Lower leg skin (tissue), 4 donors: ENCODE data around the gene EFHC1. TPM values are rescaled to one million over a fixed set of nuclear protein-coding genes. Genes with fewer than 3 reads are reported as not detected.

ENCODE experiments used
- DNase-seq, 2 donors: peaks; one replicate each; pipeline ENCODE4 v3.0.0-alpha.2; 2019; ENCODE audit warnings: low spot score in 2 of 2
- H3K4me3 ChIP-seq: fragments of 200-600 bp; sonication (generic); 2 replicates; pipeline ENCODE4 v1.5.1; 2017; ENCODE audit warnings: mild to moderate bottlenecking, low read depth; ENCODE audit not compliant: poor library complexity, severe bottlenecking
- POLR2A ChIP-seq, 2 donors: fragments of 450-650 bp; IDR thresholded peaks; one replicate each; pipeline ENCODE4 v1.6.1; 2016 to 2017; ENCODE audit warnings: antibody characterized with exemption in 2 of 2, mild to moderate bottlenecking in 1 of 2, moderate library complexity in 1 of 2
- WGBS, 2 donors: methylation state at CpG; one replicate each; pipeline ENCODE4 v1.1.5; 2018; 5-methylcytosine and 5-hydroxymethylcytosine counted together
- intact Hi-C: fragments of 100-400 bp; cut with DNase I; formaldehyde crosslinking; loops from one replicate; pipeline ENCODE4 v1.15.0; 2023; ENCODE audit warnings: low total_unique reads
- total RNA-seq, 4 donors: library from RNA; depleted of rRNA; stranded (reverse); fragments of >200 nt; gene quantifications; one replicate each; pipeline ENCODE4 v1.1.0, GENCODE V29; 2016
- TF ChIP-seq, protein P1 (sequence below), 3 donors: fragments of 450-650 bp; IDR thresholded peaks; one replicate each; pipeline ENCODE4 v1.5.1; 2016; ENCODE audit warnings: antibody characterized with exemption in 3 of 3, mild to moderate bottlenecking in 3 of 3, moderate library complexity in 2 of 3

The EFHC1 gene
- total RNA-seq, 4 donors from 2014 or later = 12.2 to 22.8 (median 18.1) TPM

DNA sequence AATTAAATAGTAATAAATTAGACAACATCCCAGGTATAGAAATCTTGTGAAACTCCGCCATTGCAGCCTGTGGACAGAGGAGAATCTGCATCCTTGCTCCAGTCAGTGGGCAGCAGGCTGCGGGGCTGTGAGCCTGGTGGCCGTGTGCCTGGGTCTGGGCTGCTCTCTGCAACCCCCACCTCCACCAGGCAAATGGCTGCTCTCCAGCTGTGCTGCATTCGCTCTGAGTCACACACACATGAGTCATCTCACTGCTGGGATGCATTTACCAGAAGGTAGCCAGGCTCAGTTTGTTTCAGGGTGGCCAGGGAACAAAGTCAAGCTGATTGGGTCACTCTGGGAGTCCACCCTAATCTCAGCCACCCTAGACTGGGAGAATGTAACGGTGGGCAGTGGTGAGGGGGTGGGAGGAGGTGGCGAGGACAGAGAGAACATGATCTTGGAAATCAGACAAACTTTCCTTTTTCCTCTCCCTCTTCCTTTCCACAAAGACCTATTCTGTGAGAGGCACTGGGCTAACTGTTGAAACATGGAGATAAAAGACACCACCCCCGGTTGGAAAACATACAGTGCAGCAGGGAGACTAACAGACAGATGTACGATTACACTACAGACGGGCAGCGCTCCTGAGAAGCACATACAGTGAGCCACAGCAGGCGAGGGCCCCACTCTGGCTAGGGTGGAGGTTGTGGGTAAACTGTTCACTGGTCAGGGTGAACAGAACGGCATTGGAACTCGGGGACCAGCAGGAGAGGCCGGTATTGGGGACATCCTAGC lies 97.5 kb downstream of the EFHC1 start:
- intact Hi-C loops = no loop called here
- peak; percentile 90 to 95 for DNase-seq
- no peak overlapping the region for H3K4me3 ChIP-seq
- 21 to 31% methylated on average over 14 of the region's 14 CpGs for WGBS, 2 donors
- no peak for TF ChIP-seq POLR2A (IDR thresholded peaks at IDR 0.05)
- TF ChIP-seq, protein P1, sequence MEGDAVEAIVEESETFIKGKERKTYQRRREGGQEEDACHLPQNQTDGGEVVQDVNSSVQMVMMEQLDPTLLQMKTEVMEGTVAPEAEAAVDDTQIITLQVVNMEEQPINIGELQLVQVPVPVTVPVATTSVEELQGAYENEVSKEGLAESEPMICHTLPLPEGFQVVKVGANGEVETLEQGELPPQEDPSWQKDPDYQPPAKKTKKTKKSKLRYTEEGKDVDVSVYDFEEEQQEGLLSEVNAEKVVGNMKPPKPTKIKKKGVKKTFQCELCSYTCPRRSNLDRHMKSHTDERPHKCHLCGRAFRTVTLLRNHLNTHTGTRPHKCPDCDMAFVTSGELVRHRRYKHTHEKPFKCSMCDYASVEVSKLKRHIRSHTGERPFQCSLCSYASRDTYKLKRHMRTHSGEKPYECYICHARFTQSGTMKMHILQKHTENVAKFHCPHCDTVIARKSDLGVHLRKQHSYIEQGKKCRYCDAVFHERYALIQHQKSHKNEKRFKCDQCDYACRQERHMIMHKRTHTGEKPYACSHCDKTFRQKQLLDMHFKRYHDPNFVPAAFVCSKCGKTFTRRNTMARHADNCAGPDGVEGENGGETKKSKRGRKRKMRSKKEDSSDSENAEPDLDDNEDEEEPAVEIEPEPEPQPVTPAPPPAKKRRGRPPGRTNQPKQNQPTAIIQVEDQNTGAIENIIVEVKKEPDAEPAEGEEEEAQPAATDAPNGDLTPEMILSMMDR (IDR thresholded peaks at IDR 0.05) = no peak

DNA sequence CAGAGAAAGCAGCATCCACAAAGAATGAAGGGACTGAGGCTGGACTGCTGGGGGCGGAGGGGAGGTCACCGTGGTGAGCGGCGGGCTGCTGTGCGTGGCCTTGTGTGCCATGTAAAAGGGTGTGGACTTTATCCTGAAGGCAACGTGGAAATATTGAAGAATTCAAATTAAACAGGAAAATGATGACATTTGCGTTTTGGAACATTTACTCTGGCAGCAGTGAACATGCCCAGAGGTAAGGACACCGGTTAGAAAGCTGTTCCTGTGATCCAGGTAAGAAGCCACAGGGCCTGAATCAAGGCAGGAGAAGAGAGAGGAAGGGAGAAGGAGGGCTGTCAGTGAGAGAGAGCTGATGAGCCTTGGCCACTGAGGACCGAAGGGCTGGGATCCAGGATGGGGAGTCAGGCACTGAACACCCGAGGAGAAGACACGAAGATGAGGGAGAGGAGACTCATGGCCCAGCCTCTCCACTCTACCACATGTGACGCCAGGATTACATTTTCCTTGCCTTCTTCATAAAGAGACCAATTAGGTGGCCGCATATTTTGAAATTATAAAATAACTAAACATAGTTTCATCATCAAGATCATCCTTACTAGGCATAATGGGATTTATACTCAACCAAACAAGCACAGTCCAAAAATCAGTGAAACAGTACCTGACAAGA lies 98.3 kb downstream of the EFHC1 start:
- no peak overlapping the region for H3K4me3 ChIP-seq
- intact Hi-C loops = no loop called here
- DNase-seq = no peak
- TF ChIP-seq POLR2A (IDR thresholded peaks at IDR 0.05) = no peak
- TF ChIP-seq, protein P1 (IDR thresholded peaks at IDR 0.05) = no peak
- WGBS, 2 donors = 61 to 65% methylated on average over 13 of the region's 13 CpGs

DNA sequence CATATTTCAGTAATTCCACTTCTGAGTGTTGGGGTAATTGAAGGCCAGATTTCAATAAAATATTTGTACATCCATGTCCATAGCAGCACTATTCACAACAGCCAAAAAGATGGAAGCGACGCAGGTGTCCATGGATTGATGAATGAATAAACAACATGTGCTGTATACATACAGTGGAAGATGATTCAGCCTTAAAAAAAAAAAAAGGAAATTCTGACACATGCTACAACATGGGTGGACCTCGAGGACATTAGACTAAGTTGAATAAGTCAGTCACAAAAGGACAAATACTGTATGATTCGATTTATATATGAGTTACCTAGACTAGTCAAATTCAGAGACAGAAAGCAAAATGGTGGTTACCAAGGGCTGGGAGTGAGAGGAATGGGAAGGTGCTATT lies 99.5 kb downstream of the EFHC1 start:
- TF ChIP-seq POLR2A (IDR thresholded peaks at IDR 0.05) = no peak
- TF ChIP-seq, protein P1 (IDR thresholded peaks at IDR 0.05) = no peak
- no peak overlapping the region for H3K4me3 ChIP-seq
- no peak for DNase-seq
- intact Hi-C loops = no loop called here
- 87 to 88% methylated on average over 4 of the region's 4 CpGs for WGBS, 2 donors

DNA sequence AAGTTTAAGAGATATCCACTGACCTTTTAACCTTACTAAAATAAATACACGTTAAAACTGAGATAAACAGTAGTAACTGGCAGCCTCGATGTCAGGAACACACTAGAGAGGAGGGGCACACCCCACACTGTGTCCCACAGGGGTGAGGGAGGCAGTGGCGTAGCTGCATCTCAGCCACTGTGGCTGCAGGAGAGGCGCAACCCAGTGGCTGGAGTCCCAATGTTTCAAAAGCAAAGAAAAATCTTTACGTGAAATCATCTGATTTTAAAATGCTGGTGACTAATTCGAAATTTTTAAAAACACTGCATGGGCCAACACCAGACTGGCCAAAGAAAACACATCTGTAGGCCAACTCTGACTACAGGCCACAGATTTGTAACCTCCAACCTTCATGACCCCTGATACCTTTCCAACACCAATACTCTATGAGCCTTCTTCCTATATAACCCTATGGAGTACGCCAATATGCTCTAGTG lies 102.0 kb downstream of the EFHC1 start:
- TF ChIP-seq, protein P1 (IDR thresholded peaks at IDR 0.05) = no peak
- no peak for TF ChIP-seq POLR2A (IDR thresholded peaks at IDR 0.05)
- no peak overlapping the region for H3K4me3 ChIP-seq
- intact Hi-C loops = no loop called here
- 38 to 53% methylated on average over 7 of the region's 7 CpGs for WGBS, 2 donors
- DNase-seq = no peak

DNA sequence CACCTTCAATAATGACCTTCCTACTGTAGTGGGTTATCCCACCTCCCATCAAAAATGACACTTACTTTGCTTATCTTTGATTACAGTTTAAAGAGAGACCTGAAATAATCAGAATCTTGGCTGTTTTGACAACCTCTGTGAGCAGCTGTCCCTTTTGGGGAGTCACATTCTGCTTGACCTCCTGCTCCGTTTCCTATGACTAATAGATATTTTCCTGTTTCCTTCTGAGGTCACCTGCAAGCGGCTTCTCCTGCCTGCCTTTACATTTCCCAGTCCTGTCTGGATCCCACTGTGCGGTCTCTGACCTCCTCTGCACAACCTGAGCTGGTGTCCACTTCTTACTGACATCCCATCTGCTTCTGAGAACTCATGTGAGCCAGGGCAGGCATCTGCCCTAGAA lies 102.5 kb downstream of the EFHC1 start:
- no peak for DNase-seq
- H3K4me3 ChIP-seq = no peak overlapping the region
- intact Hi-C loops = no loop called here
- 72 to 73% methylated on average over 3 of the region's 3 CpGs for WGBS, 2 donors
- no peak for TF ChIP-seq POLR2A (IDR thresholded peaks at IDR 0.05)
- TF ChIP-seq, protein P1 (IDR thresholded peaks at IDR 0.05) = no peak
